ENCODE measurements around the gene KCNC2. TPM values are rescaled to one million over a fixed set of nuclear protein-coding genes. Genes with fewer than 3 reads are reported as not detected.

KCNC2 gene
- polyA plus RNA-seq, 2 donors, result 0.04 TPM; not detected in 1

GRCh38 chr12:75047885-75048525 is 161.6 kb downstream of the KCNC2 start:
- no peaks in the 10 kb centered on the region for H3K9me3 ChIP-seq (ENCODE audit: control insufficient read depth in 2 of 2, insufficient read depth in 1 of 2, low read depth in 1 of 2, low read length in 1 of 2)
- no peaks in the 10 kb centered on the region for H3K4me1 ChIP-seq (ENCODE audit: control insufficient read depth in 2 of 2, insufficient read depth in 2 of 2, low read length in 1 of 2)
- no peaks in the 10 kb centered on the region for H3K27me3 ChIP-seq (ENCODE audit: control insufficient read depth in 1 of 2, insufficient read depth in 2 of 2, low read length in 2 of 2)
- no peak overlapping the region for H3K4me3 ChIP-seq (ENCODE audit: low read depth in 1 of 2, low read length in 2 of 2)
- H3K36me3 ChIP-seq (ENCODE audit: control insufficient read depth in 2 of 2, insufficient read depth in 2 of 2, low read length in 1 of 2), result no peaks in the 10 kb centered on the region
- no peak overlapping the region for H3K27ac ChIP-seq (ENCODE audit: low read depth in 2 of 2, low read length in 1 of 2)
- WGBS, 2 donors, result 65 to 68% methylated on average over 10 of the region's 10 CpGs

GRCh38 chr12:75042125-75042524 is 167.5 kb downstream of the KCNC2 start:
- no peaks in the 10 kb centered on the region for H3K4me1 ChIP-seq (ENCODE audit: control insufficient read depth in 2 of 2, insufficient read depth in 2 of 2, low read length in 1 of 2)
- no peaks in the 10 kb centered on the region for H3K27me3 ChIP-seq (ENCODE audit: control insufficient read depth in 1 of 2, insufficient read depth in 2 of 2, low read length in 2 of 2)
- WGBS, 2 donors, result 55 to 63% methylated on average over 2 of the region's 2 CpGs
- H3K27ac ChIP-seq (ENCODE audit: low read depth in 2 of 2, low read length in 1 of 2), result no peak overlapping the region
- no peak overlapping the region for H3K4me3 ChIP-seq (ENCODE audit: low read depth in 1 of 2, low read length in 2 of 2)
- H3K36me3 ChIP-seq (ENCODE audit: control insufficient read depth in 2 of 2, insufficient read depth in 2 of 2, low read length in 1 of 2), result no peaks in the 10 kb centered on the region
- H3K9me3 ChIP-seq (ENCODE audit: control insufficient read depth in 2 of 2, insufficient read depth in 1 of 2, low read depth in 1 of 2, low read length in 1 of 2), result no peaks in the 10 kb centered on the region

GRCh38 chr12:75041472-75041871 is 168.2 kb downstream of the KCNC2 start:
- H3K4me3 ChIP-seq (ENCODE audit: low read depth in 1 of 2, low read length in 2 of 2), result no peak overlapping the region
- 56 to 64% methylated on average over 4 of the region's 4 CpGs for WGBS, 2 donors
- no peaks in the 10 kb centered on the region for H3K9me3 ChIP-seq (ENCODE audit: control insufficient read depth in 2 of 2, insufficient read depth in 1 of 2, low read depth in 1 of 2, low read length in 1 of 2)
- no peaks in the 10 kb centered on the region for H3K4me1 ChIP-seq (ENCODE audit: control insufficient read depth in 2 of 2, insufficient read depth in 2 of 2, low read length in 1 of 2)
- H3K27me3 ChIP-seq (ENCODE audit: control insufficient read depth in 1 of 2, insufficient read depth in 2 of 2, low read length in 2 of 2), result no peaks in the 10 kb centered on the region
- no peaks in the 10 kb centered on the region for H3K36me3 ChIP-seq (ENCODE audit: control insufficient read depth in 2 of 2, insufficient read depth in 2 of 2, low read length in 1 of 2)
- H3K27ac ChIP-seq (ENCODE audit: low read depth in 2 of 2, low read length in 1 of 2), result no peak overlapping the region

- Histone ChIP-seq H3K4me1 (ENCODE audit: control insufficient read depth in 2 of 2, insufficient read depth in 2 of 2, low read length in 1 of 2) (no peaks in the 10 kb centered on the region), H3K27ac (ENCODE audit: low read depth in 2 of 2, low read length in 1 of 2) (no peak overlapping the region), H3K9me3 (ENCODE audit: control insufficient read depth in 2 of 2, insufficient read depth in 1 of 2, low read depth in 1 of 2, low read length in 1 of 2) (peaks cover 12 to 15% of the 10 kb centered on the region in 2 donors), H3K36me3 (ENCODE audit: control insufficient read depth in 2 of 2, insufficient read depth in 2 of 2, low read length in 1 of 2) (no peaks in the 10 kb centered on the region), H3K4me3 (ENCODE audit: low read depth in 1 of 2, low read length in 2 of 2) (no peak overlapping the region), H3K27me3 (ENCODE audit: control insufficient read depth in 1 of 2, insufficient read depth in 2 of 2, low read length in 2 of 2) (no peaks in the 10 kb centered on the region)
- 67 to 75% methylated on average over 9 of the region's 9 CpGs for WGBS, 2 donors
Measured at GRCh38 chr12:75020068-75020557, 189.5 kb downstream of the KCNC2 start.

- no peaks in the 10 kb centered on the region for H3K4me1 ChIP-seq (ENCODE audit: control insufficient read depth in 2 of 2, insufficient read depth in 2 of 2, low read length in 1 of 2)
Measured at GRCh38 chr12:75011120-75011519, 198.5 kb downstream of the KCNC2 start.

GRCh38 chr12:75007133-75007532 is 202.5 kb downstream of the KCNC2 start:
- 69 to 74% methylated on average over 2 of the region's 2 CpGs for WGBS, 2 donors
- H3K4me3 ChIP-seq (ENCODE audit: low read depth in 1 of 2, low read length in 2 of 2), result no peak overlapping the region
- no peaks in the 10 kb centered on the region for H3K9me3 ChIP-seq (ENCODE audit: control insufficient read depth in 2 of 2, insufficient read depth in 1 of 2, low read depth in 1 of 2, low read length in 1 of 2)
- H3K36me3 ChIP-seq (ENCODE audit: control insufficient read depth in 2 of 2, insufficient read depth in 2 of 2, low read length in 1 of 2), result no peaks in the 10 kb centered on the region
- no peaks in the 10 kb centered on the region for H3K4me1 ChIP-seq (ENCODE audit: control insufficient read depth in 2 of 2, insufficient read depth in 2 of 2, low read length in 1 of 2)
- H3K27ac ChIP-seq (ENCODE audit: low read depth in 2 of 2, low read length in 1 of 2), result no peak overlapping the region
- H3K27me3 ChIP-seq (ENCODE audit: control insufficient read depth in 1 of 2, insufficient read depth in 2 of 2, low read length in 2 of 2), result no peaks in the 10 kb centered on the region

More at GRCh38 chr12:75011120-75011519, 198.5 kb downstream of the KCNC2 start:
- no peaks in the 10 kb centered on the region for H3K36me3 ChIP-seq (ENCODE audit: control insufficient read depth in 2 of 2, insufficient read depth in 2 of 2, low read length in 1 of 2)
- no peak overlapping the region for H3K27ac ChIP-seq (ENCODE audit: low read depth in 2 of 2, low read length in 1 of 2)
- no peaks in the 10 kb centered on the region for H3K27me3 ChIP-seq (ENCODE audit: control insufficient read depth in 1 of 2, insufficient read depth in 2 of 2, low read length in 2 of 2)
- H3K9me3 ChIP-seq (ENCODE audit: control insufficient read depth in 2 of 2, insufficient read depth in 1 of 2, low read depth in 1 of 2, low read length in 1 of 2), result peaks cover 0 to 3% of the 10 kb centered on the region in 2 donors
- no peak overlapping the region for H3K4me3 ChIP-seq (ENCODE audit: low read depth in 1 of 2, low read length in 2 of 2)
- 43 to 49% methylated on average over 4 of the region's 4 CpGs for WGBS, 2 donors

GRCh38 chr12:75000120-75000519 is 209.5 kb downstream of the KCNC2 start:
- no peaks in the 10 kb centered on the region for H3K4me1 ChIP-seq (ENCODE audit: control insufficient read depth in 2 of 2, insufficient read depth in 2 of 2, low read length in 1 of 2)
- no peak overlapping the region for H3K4me3 ChIP-seq (ENCODE audit: low read depth in 1 of 2, low read length in 2 of 2)
- no peaks in the 10 kb centered on the region for H3K27me3 ChIP-seq (ENCODE audit: control insufficient read depth in 1 of 2, insufficient read depth in 2 of 2, low read length in 2 of 2)
- no peaks in the 10 kb centered on the region for H3K9me3 ChIP-seq (ENCODE audit: control insufficient read depth in 2 of 2, insufficient read depth in 1 of 2, low read depth in 1 of 2, low read length in 1 of 2)
- 35 to 45% methylated on average over 2 of the region's 2 CpGs for WGBS, 2 donors
- no peaks in the 10 kb centered on the region for H3K36me3 ChIP-seq (ENCODE audit: control insufficient read depth in 2 of 2, insufficient read depth in 2 of 2, low read length in 1 of 2)
- H3K27ac ChIP-seq (ENCODE audit: low read depth in 2 of 2, low read length in 1 of 2), result no peak overlapping the region

GRCh38 chr12:74999474-74999873 is 210.2 kb downstream of the KCNC2 start:
- WGBS, 2 donors, result 43 to 56% methylated on average over 3 of the region's 3 CpGs
- Histone ChIP-seq H3K4me1 (ENCODE audit: control insufficient read depth in 2 of 2, insufficient read depth in 2 of 2, low read length in 1 of 2) (no peaks in the 10 kb centered on the region), H3K36me3 (ENCODE audit: control insufficient read depth in 2 of 2, insufficient read depth in 2 of 2, low read length in 1 of 2) (no peaks in the 10 kb centered on the region), H3K27ac (ENCODE audit: low read depth in 2 of 2, low read length in 1 of 2) (no peak overlapping the region), H3K9me3 (ENCODE audit: control insufficient read depth in 2 of 2, insufficient read depth in 1 of 2, low read depth in 1 of 2, low read length in 1 of 2) (no peaks in the 10 kb centered on the region), H3K4me3 (ENCODE audit: low read depth in 1 of 2, low read length in 2 of 2) (no peak overlapping the region), H3K27me3 (ENCODE audit: control insufficient read depth in 1 of 2, insufficient read depth in 2 of 2, low read length in 2 of 2) (no peaks in the 10 kb centered on the region)
